ENCODE data around the gene M1AP.

DNA sequence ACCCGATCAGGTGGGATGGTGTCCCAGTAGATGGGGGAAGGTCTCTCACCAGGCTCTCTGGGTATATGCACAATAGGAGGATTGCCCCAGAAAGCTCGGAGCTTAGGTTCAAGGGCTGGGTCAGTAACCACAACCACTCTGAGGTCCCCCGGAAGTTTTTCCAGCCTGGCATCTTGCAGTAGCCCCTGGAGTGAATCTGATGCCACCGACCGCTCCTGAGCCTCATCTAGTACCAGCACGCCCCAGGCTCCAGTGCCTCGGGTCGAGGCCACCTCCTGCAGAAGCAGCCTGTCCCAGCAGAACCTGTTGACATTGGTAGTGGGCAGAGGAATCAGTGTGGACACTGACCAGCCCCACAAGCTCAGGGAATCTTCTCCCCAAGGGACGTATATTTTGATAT, 124.1 kb downstream of the M1AP start:
- no peak for TF ChIP-seq CTCF (conservative IDR thresholded peaks at IDR 0.05; ENCODE audit: low read depth, low read length)
- TF ChIP-seq EZH2 (IDR thresholded peaks at IDR 0.05; ENCODE audit: low read length, unreplicated experiment), result no peak
- TF ChIP-seq EZH2phosphoT487 (IDR thresholded peaks at IDR 0.05; ENCODE audit: borderline replicate concordance, low read length), result no peak
